GM23338 (cell line): ENCODE data around the gene CFAP77.

Experiments used
- CTCF ChIP-seq, 2 experiments: fragments of 200-600 bp in 1 of 2; sonication (generic) in 1 of 2; conservative IDR thresholded peaks; 2 replicates each; pipeline versions ENCODE4 v1.5.1 to v1.6.1; 2016 to 2017; ENCODE audit warnings: antibody characterized with exemption in 2 of 2, low read depth in 2 of 2, mild to moderate bottlenecking in 2 of 2, moderate library complexity in 1 of 2
- EZH2 ChIP-seq: fragments of 200-600 bp; sonication (generic); IDR thresholded peaks from one replicate; pipeline ENCODE4 v1.8.0; 2017; ENCODE audit warnings: antibody characterized with exemption, mild to moderate bottlenecking, low read depth; ENCODE audit not compliant: unreplicated experiment
- EZH2phosphoT487 ChIP-seq: fragments of 200-600 bp; sonication (generic); IDR thresholded peaks from one replicate; pipeline ENCODE4 v1.8.1; 2018; ENCODE audit warnings: antibody characterized with exemption; ENCODE audit not compliant: unreplicated experiment
- JUNB ChIP-seq: IDR thresholded peaks from one replicate; pipeline ENCODE4 v1.6.1; 2016; ENCODE audit warnings: antibody characterized with exemption; ENCODE audit not compliant: unreplicated experiment
- NANOG ChIP-seq: IDR thresholded peaks from 2 replicates; pipeline ENCODE4 v1.6.1; 2016; ENCODE audit warnings: antibody characterized with exemption, borderline replicate concordance
- POLR2AphosphoS5 ChIP-seq: IDR thresholded peaks from 2 replicates; pipeline ENCODE4 v1.6.1; 2016; ENCODE audit warnings: antibody characterized with exemption, low read depth
- REST ChIP-seq: IDR thresholded peaks from one replicate; pipeline ENCODE4 v1.6.1; 2018; ENCODE audit warnings: antibody characterized with exemption; ENCODE audit not compliant: unreplicated experiment
- STAT1 ChIP-seq: IDR thresholded peaks from one replicate; pipeline ENCODE4 v1.6.1; 2016; ENCODE audit warnings: antibody characterized with exemption; ENCODE audit not compliant: unreplicated experiment
- ZNF462 ChIP-seq: fragments of 250-450 bp; sonication (Bioruptor Pico); IDR thresholded peaks from 2 replicates; pipeline ENCODE4 v1.5.0; 2020; ENCODE audit warnings: mild to moderate bottlenecking, moderate library complexity

GRCh38 chr9:132559711-132560110 lies 149.7 kb downstream of the CFAP77 start:
- TF ChIP-seq CTCF (conservative IDR thresholded peaks at IDR 0.05; ENCODE audit: low read depth in 2 of 2) (no peak), POLR2AphosphoS5 (no peak), EZH2 (no peak), EZH2phosphoT487 (no peak), REST (no peak), ZNF462 (no peak), JUNB (no peak), NANOG (no peak), STAT1 (no peak)
